ENCODE data around the gene ABLIM3. TPM values are rescaled to one million over a fixed set of nuclear protein-coding genes. Genes with fewer than 3 reads are reported as not detected.

The ABLIM3 gene
- total and polyA plus RNA-seq, 2 experiments from 2014 or later = 0.19 to 2.2 TPM

GRCh38 chr5:149297340-149298025 lies 156.2 kb downstream of the ABLIM3 start:
- Histone ChIP-seq H3K4me2 (no peak overlapping the region), H3K36me3 (ENCODE audit: insufficient read depth) (no peaks in the 10 kb centered on the region), H3K9me2 (ENCODE audit: insufficient read depth) (no peaks in the 10 kb centered on the region), H3K27ac (ENCODE audit: low read depth) (no peak overlapping the region), H3K27me3 (ENCODE audit: insufficient read depth) (no peaks in the 10 kb centered on the region), H3F3A (replicated peaks; ENCODE audit: low read depth) (no peaks in the 10 kb centered on the region), H3K79me2 (replicated peaks; ENCODE audit: insufficient read depth) (no peaks in the 10 kb centered on the region), H4K20me1 (replicated peaks; ENCODE audit: insufficient read depth) (no peaks in the 10 kb centered on the region; the same call in 1 of the 2 replicates), H3K4me3 (no peak overlapping the region), H2AFZ (no peak overlapping the region), H3K4me1 (ENCODE audit: insufficient read depth) (no peaks in the 10 kb centered on the region)
- no peaks in the 10 kb centered on the region for H3K36me3 Mint-ChIP-seq (ENCODE audit: low read depth)
- ATAC-seq (no peak), DNase-seq (ENCODE audit: low spot score) (no peak)
- H3K4me3 Mint-ChIP-seq = no peak overlapping the region
- H3K4me1 Mint-ChIP-seq = peaks cover 18% of the 10 kb centered on the region
- peaks cover 7% of the 10 kb centered on the region for H3K27me3 Mint-ChIP-seq (ENCODE audit: insufficient read depth, low read depth, poor library complexity)
- H3K9me3 Mint-ChIP-seq = no peaks in the 10 kb centered on the region
- H3K27ac Mint-ChIP-seq = no peak overlapping the region
- TF ChIP-seq ETS1 (IDR thresholded peaks at IDR 0.05) (no peak), EZH2 (IDR thresholded peaks at IDR 0.05; ENCODE audit: low read depth, unreplicated experiment) (no peak), CREB1 (CRISPR knock-in tag; IDR thresholded peaks at IDR 0.05; ENCODE audit: low read depth) (no peak), NANOG (IDR thresholded peaks at IDR 0.05; ENCODE audit: borderline replicate concordance) (no peak), REST (IDR thresholded peaks at IDR 0.05; ENCODE audit: unreplicated experiment) (no peak), ZNF462 (CRISPR knock-in tag; IDR thresholded peaks at IDR 0.05) (no peak)

All from GM23338 (cell line).